Right atrium auricular region (tissue), 2 donors: ENCODE results near the gene SH3GL3. TPM values are rescaled to one million over a fixed set of nuclear protein-coding genes. Genes with fewer than 3 reads are reported as not detected.

Experiments
- DNase-seq: peaks from one replicate; pipeline ENCODE4 v3.0.0-alpha.2; 2019; ENCODE audit warnings: low spot score
- H3K27ac ChIP-seq, 2 donors: fragments of 200-600 bp; sonication (generic); 1 replicate in 1 of 2; 2 replicates in 1 of 2; pipeline ENCODE4 v1.5.1; 2016 to 2019
- H3K27me3 ChIP-seq, 2 donors: fragments of 200-600 bp; sonication (generic); one replicate each; pipeline versions ENCODE4 v1.5.1 to v1.6.0; 2017 to 2019
- H3K36me3 ChIP-seq: fragments of 200-600 bp; sonication (generic); one replicate; pipeline ENCODE4 v1.5.1; 2016
- H3K4me1 ChIP-seq, 2 donors: fragments of 200-600 bp; sonication (generic); one replicate each; pipeline versions ENCODE4 v1.5.1 to v1.6.0; 2017 to 2019
- H3K4me3 ChIP-seq, 2 donors: fragments of 200-600 bp; sonication (generic); 1 replicate in 1 of 2; 2 replicates in 1 of 2; pipeline ENCODE4 v1.5.1; 2017 to 2019; ENCODE audit warnings: mild to moderate bottlenecking in 1 of 2, moderate library complexity in 1 of 2
- H3K9me3 ChIP-seq, 2 donors: fragments of 200-600 bp; sonication (generic); one replicate each; pipeline ENCODE4 v1.5.1; 2019
- CTCF ChIP-seq, 2 donors: fragments of 200-600 bp; sonication (generic); IDR thresholded peaks; one replicate each; pipeline ENCODE4 v1.5.1; 2019; ENCODE audit warnings: antibody characterized with exemption in 2 of 2
- total RNA-seq, 2 donors: library from RNA; depleted of rRNA; stranded (reverse); fragments of >200 nt; gene quantifications; one replicate each; pipeline ENCODE4 v1.1.0, GENCODE V29; 2016

Gene SH3GL3
- total RNA-seq, 2 donors from 2014 or later = 4.1 TPM; not detected in 1

GRCh38 chr15:83592370-83593040, 145.4 kb downstream of the SH3GL3 start:
- H3K27me3 ChIP-seq = no peaks in the 10 kb centered on the region
- H3K4me3 ChIP-seq = no peak overlapping the region
- no peaks in the 10 kb centered on the region for H3K4me1 ChIP-seq
- no peaks in the 10 kb centered on the region for H3K9me3 ChIP-seq
- DNase-seq = no peak
- H3K27ac ChIP-seq = no peak overlapping the region
- H3K36me3 ChIP-seq = no peaks in the 10 kb centered on the region
- TF ChIP-seq CTCF (IDR thresholded peaks at IDR 0.05) = no peak

- DNase-seq = no peak
- Histone ChIP-seq H3K36me3 (no peaks in the 10 kb centered on the region), H3K27me3 (no peaks in the 10 kb centered on the region), H3K4me3 (no peak overlapping the region), H3K4me1 (no peaks in the 10 kb centered on the region), H3K27ac (no peak overlapping the region), H3K9me3 (peaks cover 0 to 5% of the 10 kb centered on the region in 2 donors)
- no peak for TF ChIP-seq CTCF (IDR thresholded peaks at IDR 0.05)
Observed at GRCh38 chr15:83595191-83595590, 148.1 kb downstream of the SH3GL3 start.

GRCh38 chr15:83598031-83598430, 150.9 kb downstream of the SH3GL3 start:
- no peak for TF ChIP-seq CTCF (IDR thresholded peaks at IDR 0.05)
- no peak for DNase-seq
- no peak overlapping the region for H3K27ac ChIP-seq
- H3K36me3 ChIP-seq = no peaks in the 10 kb centered on the region
- H3K9me3 ChIP-seq = peaks cover 0 to 5% of the 10 kb centered on the region in 2 donors
- H3K4me1 ChIP-seq = no peaks in the 10 kb centered on the region
- no peak overlapping the region for H3K4me3 ChIP-seq
- no peaks in the 10 kb centered on the region for H3K27me3 ChIP-seq

DNA sequence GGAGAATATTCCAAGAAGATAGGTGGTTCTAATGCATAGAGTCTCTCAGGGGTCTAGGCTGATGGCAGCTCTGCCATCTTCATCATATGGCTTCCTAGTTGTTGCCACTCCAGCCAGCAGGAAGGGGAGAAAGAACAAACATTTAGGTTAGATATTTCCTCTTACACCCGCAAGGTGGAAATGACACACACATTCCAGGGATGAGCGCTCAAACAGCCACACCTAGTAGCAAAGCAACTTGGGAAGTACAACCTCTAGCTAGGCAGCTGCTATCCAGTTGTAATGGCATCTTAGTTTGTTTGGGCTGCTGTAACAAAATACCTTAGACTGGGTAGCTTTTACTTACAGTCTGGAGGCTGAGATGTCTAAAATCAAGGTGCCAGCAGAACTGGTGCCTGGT, 154.9 kb downstream of the SH3GL3 start:
- H3K9me3 ChIP-seq = peaks cover 0 to 5% of the 10 kb centered on the region in 2 donors
- no peak overlapping the region for H3K4me3 ChIP-seq
- no peak for TF ChIP-seq CTCF (IDR thresholded peaks at IDR 0.05)
- H3K27ac ChIP-seq = no peak overlapping the region
- H3K36me3 ChIP-seq = no peaks in the 10 kb centered on the region
- no peak for DNase-seq
- no peaks in the 10 kb centered on the region for H3K27me3 ChIP-seq
- H3K4me1 ChIP-seq = no peaks in the 10 kb centered on the region

GRCh38 chr15:83604549-83604948, 157.4 kb downstream of the SH3GL3 start:
- Histone ChIP-seq H3K27me3 (no peaks in the 10 kb centered on the region), H3K9me3 (peaks cover 0 to 3% of the 10 kb centered on the region in 2 donors), H3K27ac (no peak overlapping the region), H3K4me3 (no peak overlapping the region), H3K4me1 (no peaks in the 10 kb centered on the region), H3K36me3 (no peaks in the 10 kb centered on the region)
- TF ChIP-seq CTCF (IDR thresholded peaks at IDR 0.05) = no peak
- no peak for DNase-seq
